K562 (cell line): ENCODE results near the gene MPV17L2. TPM values are rescaled to one million over a fixed set of nuclear protein-coding genes. Genes with fewer than 3 reads are reported as not detected.

Experiments
- CCNT2 ChIP-seq: IDR thresholded peaks from 2 replicates; pipeline ENCODE4 v1.6.1; 2011; ENCODE audit warnings: borderline replicate concordance, low read depth, mild to moderate bottlenecking, moderate library complexity, mixed read lengths, low read length; ENCODE audit not compliant: insufficient read length; ENCODE audit errors: extremely low read depth
- GMEB1 ChIP-seq: fragments of 250-450 bp; sonication (Bioruptor Pico); IDR thresholded peaks from 2 replicates; pipeline ENCODE4 v1.4.0; 2020; ENCODE audit warnings: mild to moderate bottlenecking
- LCOR ChIP-seq: sonication (generic); formaldehyde crosslinking; IDR thresholded peaks from 2 replicates; pipeline ENCODE4 v1.8.0; 2022; ENCODE audit warnings: mild to moderate bottlenecking, missing genetic modification reagents
- MEIS2 ChIP-seq: fragments of 450-650 bp; IDR thresholded peaks from 2 replicates; pipeline ENCODE4 v1.6.1; 2014; ENCODE audit warnings: mild to moderate bottlenecking; ENCODE audit not compliant: partially characterized antibody
- NEUROD1 ChIP-seq: fragments of 150-350 bp; IDR thresholded peaks from 2 replicates; pipeline ENCODE4 v1.6.1; 2014; ENCODE audit warnings: borderline replicate concordance, low read length, low read depth; ENCODE audit not compliant: partially characterized antibody
- NFE2 ChIP-seq: IDR thresholded peaks from 2 replicates; pipeline ENCODE4 v1.6.1; 2014; ENCODE audit warnings: antibody characterized with exemption, low read depth
- NFXL1 ChIP-seq: fragments of 450-650 bp; formaldehyde crosslinking; IDR thresholded peaks from 2 replicates; pipeline ENCODE4 v1.4.0; 2021; ENCODE audit warnings: mild to moderate bottlenecking
- POLR2AphosphoS5 ChIP-seq: IDR thresholded peaks from 2 replicates; pipeline ENCODE4 v1.6.1; 2011; ENCODE audit warnings: mild to moderate bottlenecking, low read depth, low read length, moderate library complexity; ENCODE audit not compliant: control insufficient read depth, insufficient read depth
- PRPF4 ChIP-seq: fragments of 200-400 bp; formaldehyde crosslinking; IDR thresholded peaks from one replicate; pipeline ENCODE4 v1.6.1; 2017; ENCODE audit warnings: low read length, low read depth, mild to moderate bottlenecking; ENCODE audit not compliant: insufficient read depth, poor library complexity, severe bottlenecking
- RBBP5 ChIP-seq: fragments of 200-600 bp; sonication (generic); IDR thresholded peaks from 2 replicates; pipeline ENCODE4 v1.6.1; 2012; ENCODE audit warnings: borderline replicate concordance, mild to moderate bottlenecking, low read length, control low read depth, inconsistent platforms; ENCODE audit not compliant: insufficient read depth, poor library complexity, severe bottlenecking
- RFX7 ChIP-seq: fragments of 250-450 bp; sonication (Bioruptor Pico); IDR thresholded peaks from 2 replicates; pipeline ENCODE4 v1.5.1; 2021; ENCODE audit warnings: mild to moderate bottlenecking
- RNF219 ChIP-seq: fragments of 250-450 bp; sonication (Bioruptor Pico); IDR thresholded peaks from 2 replicates; pipeline ENCODE4 v1.5.0; 2022; ENCODE audit warnings: mild to moderate bottlenecking
- SIN3A ChIP-seq, 2 experiments: fragments of 150-350 bp in 1 of 2; IDR thresholded peaks; 2 replicates each; pipeline ENCODE4 v1.6.1; 2011 to 2016; ENCODE audit warnings: borderline replicate concordance in 2 of 2, low read depth in 2 of 2, low read length in 2 of 2, mild to moderate bottlenecking in 2 of 2, moderate library complexity in 2 of 2; ENCODE audit not compliant: control insufficient read depth in 1 of 2
- SREBF2 ChIP-seq: sonication (generic); formaldehyde crosslinking; IDR thresholded peaks from 2 replicates; pipeline ENCODE4 v1.4.0; 2020; ENCODE audit warnings: mild to moderate bottlenecking, missing genetic modification reagents
- TARDBP ChIP-seq: fragments of 450-650 bp; IDR thresholded peaks from 2 replicates; pipeline ENCODE4 v1.6.1; 2016
- XRCC5 ChIP-seq: fragments of 200-400 bp; formaldehyde crosslinking; IDR thresholded peaks from 2 replicates; pipeline ENCODE4 v1.6.1; 2017; ENCODE audit warnings: low read depth, mild to moderate bottlenecking, low read length
- ZEB2 ChIP-seq: fragments of 450-650 bp; IDR thresholded peaks from 2 replicates; pipeline ENCODE4 v1.6.1; 2016
- ZFP30 ChIP-seq: fragments of 250-450 bp; sonication (Bioruptor Pico); IDR thresholded peaks from 2 replicates; pipeline ENCODE4 v1.8.0; 2022; ENCODE audit warnings: moderate library complexity, mild to moderate bottlenecking, inconsistent platforms, borderline replicate concordance
- ZFP36 ChIP-seq: fragments of 150-350 bp; IDR thresholded peaks from 2 replicates; pipeline ENCODE4 v1.6.1; 2018; ENCODE audit warnings: low read length, low read depth; ENCODE audit not compliant: partially characterized antibody
- ZNF347 ChIP-seq: fragments of 450-650 bp; formaldehyde crosslinking; IDR thresholded peaks from 2 replicates; pipeline ENCODE4 v1.4.0; 2020; ENCODE audit warnings: low read depth, mild to moderate bottlenecking, moderate library complexity
- ZNF695 ChIP-seq: fragments of 450-650 bp; formaldehyde crosslinking; IDR thresholded peaks from 2 replicates; pipeline ENCODE4 v1.4.0; 2020; ENCODE audit warnings: mild to moderate bottlenecking, moderate library complexity
- ZZZ3 ChIP-seq: fragments of 450-650 bp; IDR thresholded peaks from 2 replicates; pipeline ENCODE4 v1.6.1; 2016; ENCODE audit warnings: antibody characterized with exemption, mild to moderate bottlenecking, moderate library complexity
- polyA plus RNA-seq, 8 experiments: library from polyadenylated mRNA; depleted of rRNA in 4 of 8; stranded (reverse) in 5 of 8; unstranded in 3 of 8; fragments of >200 nt; fragmentation: Nextera tagmentation in 2 of 8; fragmentation: Illumina TruSeq in 1 of 8; extraction: Ambion mirVana in 2 of 8; extraction: Trizol in 1 of 8; gene quantifications; 2 replicates each; pipeline versions ENCODE4 v1.2.1 to v1.2.3, GENCODE V29; 2011 to 2014; ENCODE audit warnings: inconsistent platforms in 1 of 8, missing spikeins in 1 of 8
- total RNA-seq, 7 experiments: library from RNA; depleted of rRNA in 6 of 7; stranded (reverse); fragments of >200 nt in 6 of 7; fragmentation: Illumina TruSeq in 2 of 7; extraction: Trizol in 2 of 7; gene quantifications; 2 replicates each; pipeline versions ENCODE4 v1.2.1 to v1.2.3, GENCODE V29; 2011 to 2021; ENCODE audit warnings: low replicate concordance in 1 of 7
- TF ChIP-seq, protein P1 (sequence below): fragments of 200-400 bp; formaldehyde crosslinking; IDR thresholded peaks from 2 replicates; pipeline ENCODE4 v1.6.1; 2017; ENCODE audit warnings: mild to moderate bottlenecking, low read depth, low read length, moderate library complexity

MPV17L2 gene
- total and polyA plus RNA-seq, 9 of the 15 experiments (the other 6 are each of a cell fraction or from before 2014, with no cell fraction given): 10.6 to 60.2 (median 28.5) TPM

GRCh38 chr19:18233224-18233825 is 40.3 kb downstream of the MPV17L2 start (continued):
- TF ChIP-seq RFX7 (CRISPR knock-in tag) (no peak), TARDBP (no peak), ZFP30 (no peak), ZNF347 (CRISPR knock-in tag) (no peak), PRPF4 (no peak), SIN3A (IDR thresholded peaks at IDR 0.05; ENCODE audit: borderline replicate concordance in 2 of 2, control insufficient read depth in 1 of 2, low read depth in 2 of 2, low read length in 2 of 2) (peak; percentile 96 to 99), NFE2 (0 out of 2 replicates have a peak, but pooled peaks have one; percentile 38), RNF219 (CRISPR knock-in tag) (no peak), ZFP36 (no peak), CCNT2 (no peak), XRCC5 (peak; percentile 58; the same call in 1 of the 2 replicates), RBBP5 (no peak), LCOR (CRISPR knock-in tag) (peak; percentile 84), ZNF695 (CRISPR knock-in tag) (no peak), MEIS2 (no peak), ZZZ3 (no peak; the same call in 1 of the 2 replicates), ZEB2 (no peak), NFXL1 (CRISPR knock-in tag) (peak; percentile 57; the same call in 1 of the 2 replicates), GMEB1 (CRISPR knock-in tag) (no peak), SREBF2 (CRISPR knock-in tag) (peak; percentile 83; the same call in 1 of the 2 replicates), POLR2AphosphoS5 (no peak), NEUROD1 (no peak)
- TF ChIP-seq, protein P1, sequence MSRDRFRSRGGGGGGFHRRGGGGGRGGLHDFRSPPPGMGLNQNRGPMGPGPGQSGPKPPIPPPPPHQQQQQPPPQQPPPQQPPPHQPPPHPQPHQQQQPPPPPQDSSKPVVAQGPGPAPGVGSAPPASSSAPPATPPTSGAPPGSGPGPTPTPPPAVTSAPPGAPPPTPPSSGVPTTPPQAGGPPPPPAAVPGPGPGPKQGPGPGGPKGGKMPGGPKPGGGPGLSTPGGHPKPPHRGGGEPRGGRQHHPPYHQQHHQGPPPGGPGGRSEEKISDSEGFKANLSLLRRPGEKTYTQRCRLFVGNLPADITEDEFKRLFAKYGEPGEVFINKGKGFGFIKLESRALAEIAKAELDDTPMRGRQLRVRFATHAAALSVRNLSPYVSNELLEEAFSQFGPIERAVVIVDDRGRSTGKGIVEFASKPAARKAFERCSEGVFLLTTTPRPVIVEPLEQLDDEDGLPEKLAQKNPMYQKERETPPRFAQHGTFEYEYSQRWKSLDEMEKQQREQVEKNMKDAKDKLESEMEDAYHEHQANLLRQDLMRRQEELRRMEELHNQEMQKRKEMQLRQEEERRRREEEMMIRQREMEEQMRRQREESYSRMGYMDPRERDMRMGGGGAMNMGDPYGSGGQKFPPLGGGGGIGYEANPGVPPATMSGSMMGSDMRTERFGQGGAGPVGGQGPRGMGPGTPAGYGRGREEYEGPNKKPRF: no peak
